Mucosa of rectum (tissue), 2 donors: ENCODE data around the gene SPRTN.

Experiments used
- H3K27ac ChIP-seq, 2 donors: one replicate each; pipeline ENCODE4 v1.7.0; 2013; ENCODE audit warnings: inconsistent platforms in 2 of 2, low read depth in 2 of 2, low read length in 2 of 2
- H3K27me3 ChIP-seq, 2 donors: one replicate each; pipeline ENCODE4 v1.7.0; 2013; ENCODE audit warnings: low read length in 2 of 2; ENCODE audit not compliant: control insufficient read depth in 2 of 2, insufficient read depth in 2 of 2
- H3K36me3 ChIP-seq, 2 donors: one replicate each; pipeline ENCODE4 v1.7.0; 2013; ENCODE audit warnings: low read length in 2 of 2; ENCODE audit not compliant: control insufficient read depth in 2 of 2, insufficient read depth in 2 of 2
- H3K4me1 ChIP-seq, 2 donors: one replicate each; pipeline ENCODE4 v1.7.0; 2013; ENCODE audit warnings: low read length in 2 of 2, mild to moderate bottlenecking in 1 of 2; ENCODE audit not compliant: control insufficient read depth in 2 of 2, insufficient read depth in 2 of 2
- H3K4me3 ChIP-seq, 2 donors: one replicate each; pipeline ENCODE4 v1.7.0; 2013; ENCODE audit warnings: low read length in 2 of 2
- H3K9ac ChIP-seq, 2 donors: one replicate each; pipeline ENCODE4 v1.7.0; 2013; ENCODE audit warnings: low read length in 2 of 2, low read depth in 1 of 2, mild to moderate bottlenecking in 1 of 2
- H3K9me3 ChIP-seq, 2 donors: one replicate each; pipeline ENCODE4 v1.7.0; 2013; ENCODE audit warnings: low read length in 2 of 2; ENCODE audit not compliant: control insufficient read depth in 2 of 2
- donor health status: healthy.
- donor health status: Normal muscosa, but diverticular disease.

Gene SPRTN

DNA sequence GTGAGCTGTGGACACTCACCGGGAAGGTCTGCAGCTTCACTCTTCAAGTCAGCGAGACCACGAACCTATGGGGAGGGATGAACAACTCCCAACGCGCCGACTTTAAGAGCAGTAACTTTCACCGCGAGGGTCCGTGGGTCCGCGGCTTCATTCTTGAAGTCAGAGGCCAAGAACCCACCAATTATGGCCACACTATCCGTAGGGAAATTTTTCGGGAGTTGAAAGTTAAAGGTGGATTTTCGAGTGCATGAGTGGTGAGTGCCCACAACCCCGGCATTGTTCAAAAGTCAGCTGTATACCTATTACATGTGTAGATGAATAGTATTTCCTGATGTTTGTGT lies 20.1 kb upstream of the SPRTN start:
- Histone ChIP-seq H3K4me3 (no peak overlapping the region), H3K27me3 (no peaks in the 10 kb centered on the region), H3K27ac (no peak overlapping the region), H3K4me1 (no peaks in the 10 kb centered on the region), H3K9me3 (no peaks in the 10 kb centered on the region), H3K9ac (no peak overlapping the region), H3K36me3 (no peaks in the 10 kb centered on the region)

GRCh38 chr1:231318568-231318967 lies 19.5 kb upstream of the SPRTN start:
- H3K9ac ChIP-seq: no peak overlapping the region
- H3K36me3 ChIP-seq: no peaks in the 10 kb centered on the region
- H3K4me3 ChIP-seq: no peak overlapping the region
- H3K27me3 ChIP-seq: no peaks in the 10 kb centered on the region
- no peak overlapping the region for H3K27ac ChIP-seq
- H3K4me1 ChIP-seq: no peaks in the 10 kb centered on the region
- no peaks in the 10 kb centered on the region for H3K9me3 ChIP-seq

- Histone ChIP-seq H3K36me3 (no peaks in the 10 kb centered on the region), H3K27me3 (no peaks in the 10 kb centered on the region), H3K27ac (no peak overlapping the region), H3K4me3 (no peak overlapping the region), H3K9me3 (no peaks in the 10 kb centered on the region), H3K4me1 (no peaks in the 10 kb centered on the region), H3K9ac (no peak overlapping the region)
Measured at GRCh38 chr1:231319080-231319479, 19.0 kb upstream of the SPRTN start.

- Histone ChIP-seq H3K4me1 (no peaks in the 10 kb centered on the region), H3K4me3 (no peak overlapping the region), H3K27me3 (no peaks in the 10 kb centered on the region), H3K9ac (no peak overlapping the region), H3K27ac (no peak overlapping the region), H3K9me3 (no peaks in the 10 kb centered on the region), H3K36me3 (no peaks in the 10 kb centered on the region)
Measured at GRCh38 chr1:231322880-231323530, 15.1 kb upstream of the SPRTN start.

- no peak overlapping the region for H3K4me3 ChIP-seq
- no peaks in the 10 kb centered on the region for H3K36me3 ChIP-seq
- H3K9me3 ChIP-seq: no peaks in the 10 kb centered on the region
- H3K27ac ChIP-seq: no peak overlapping the region
- H3K4me1 ChIP-seq: no peaks in the 10 kb centered on the region
- H3K9ac ChIP-seq: no peak overlapping the region
- no peaks in the 10 kb centered on the region for H3K27me3 ChIP-seq
Measured at GRCh38 chr1:231324660-231325059, 13.4 kb upstream of the SPRTN start.

- Histone ChIP-seq H3K27ac (no peak overlapping the region), H3K4me3 (no peak overlapping the region), H3K27me3 (no peaks in the 10 kb centered on the region), H3K4me1 (no peaks in the 10 kb centered on the region), H3K36me3 (no peaks in the 10 kb centered on the region), H3K9me3 (no peaks in the 10 kb centered on the region), H3K9ac (no peak overlapping the region)
Measured at GRCh38 chr1:231326248-231326647, 11.8 kb upstream of the SPRTN start.

DNA sequence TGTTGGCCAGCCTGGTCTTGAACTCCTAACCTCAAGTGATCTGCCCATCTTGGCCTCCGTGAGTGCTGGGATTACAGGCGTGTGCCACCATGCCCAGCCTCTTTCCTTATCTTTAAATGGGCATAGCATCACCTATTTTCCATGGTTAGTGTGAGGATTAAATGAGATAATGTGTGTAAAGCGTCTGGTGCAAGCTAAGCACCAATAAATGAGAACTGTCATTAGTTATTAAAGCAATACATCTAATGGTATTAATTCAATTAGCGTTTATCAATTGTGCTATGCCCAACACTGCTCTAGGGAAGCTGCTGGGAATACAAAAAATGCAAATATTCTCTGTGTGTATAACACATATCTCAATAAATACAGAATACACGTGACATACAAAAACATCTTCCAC lies 10.5 kb upstream of the SPRTN start:
- Histone ChIP-seq H3K4me1 (no peaks in the 10 kb centered on the region), H3K36me3 (no peaks in the 10 kb centered on the region), H3K4me3 (no peak overlapping the region), H3K9ac (no peak overlapping the region), H3K27me3 (no peaks in the 10 kb centered on the region), H3K27ac (no peak overlapping the region), H3K9me3 (no peaks in the 10 kb centered on the region)

- Histone ChIP-seq H3K4me1 (peaks cover 3 to 9% of the 10 kb centered on the region in 2 donors), H3K9ac (no peak overlapping the region), H3K36me3 (peaks cover 0 to 7% of the 10 kb centered on the region in 2 donors), H3K9me3 (no peaks in the 10 kb centered on the region), H3K27me3 (no peaks in the 10 kb centered on the region), H3K4me3 (no peak overlapping the region), H3K27ac (no peak overlapping the region)
Measured at GRCh38 chr1:231329483-231329882, 8.6 kb upstream of the SPRTN start.

DNA sequence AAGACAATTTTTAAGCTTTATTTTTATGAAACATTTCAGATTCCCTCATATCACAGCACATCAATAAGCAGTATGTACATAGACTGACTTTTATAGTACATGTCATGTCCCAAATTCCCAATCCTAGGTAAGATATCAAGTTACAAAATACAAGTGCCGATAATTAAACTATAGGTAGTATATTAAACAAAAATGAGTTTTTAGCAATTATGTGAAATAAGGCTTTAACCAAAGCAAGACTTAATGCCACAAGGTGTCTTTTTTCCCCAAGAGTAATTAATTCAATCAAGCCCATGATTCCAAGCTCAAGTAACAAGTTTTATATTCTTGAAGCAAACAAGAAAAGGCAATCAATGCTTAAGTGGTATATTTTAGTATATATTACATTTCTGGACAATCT lies 5.3 kb upstream of the SPRTN start:
- H3K4me3 ChIP-seq: no peak overlapping the region
- H3K27me3 ChIP-seq: no peaks in the 10 kb centered on the region
- peaks cover 27 to 28% of the 10 kb centered on the region in 2 donors for H3K4me1 ChIP-seq

GRCh38 chr1:231334079-231334666 lies 3.9 kb upstream of the SPRTN start:
- H3K36me3 ChIP-seq: peaks cover 0 to 7% of the 10 kb centered on the region in 2 donors
- no peaks in the 10 kb centered on the region for H3K27me3 ChIP-seq
- no peak overlapping the region for H3K27ac ChIP-seq
- H3K4me1 ChIP-seq: peaks cover 30 to 34% of the 10 kb centered on the region in 2 donors
- no peaks in the 10 kb centered on the region for H3K9me3 ChIP-seq
- peak overlapping the region in 1 of 2 donors; percentile 99 for H3K4me3 ChIP-seq
- H3K9ac ChIP-seq: no peak overlapping the region

More for the DNA sequence above, 5.3 kb upstream of the SPRTN start:
- Histone ChIP-seq H3K9ac (no peak overlapping the region), H3K27ac (no peak overlapping the region), H3K36me3 (peaks cover 0 to 7% of the 10 kb centered on the region in 2 donors), H3K9me3 (no peaks in the 10 kb centered on the region)
